GM12891 (cell line): ENCODE measurements around the gene IL6R.

ENCODE experiments used
- POLR2A ChIP-seq: IDR thresholded peaks from 2 replicates; pipeline ENCODE4 v1.6.1; 2011; ENCODE audit warnings: low read depth, low read length, control low read depth
- SPI1 ChIP-seq: IDR thresholded peaks from 2 replicates; pipeline ENCODE4 v1.6.1; 2011; ENCODE audit warnings: low read depth, low read length, control low read depth

DNA sequence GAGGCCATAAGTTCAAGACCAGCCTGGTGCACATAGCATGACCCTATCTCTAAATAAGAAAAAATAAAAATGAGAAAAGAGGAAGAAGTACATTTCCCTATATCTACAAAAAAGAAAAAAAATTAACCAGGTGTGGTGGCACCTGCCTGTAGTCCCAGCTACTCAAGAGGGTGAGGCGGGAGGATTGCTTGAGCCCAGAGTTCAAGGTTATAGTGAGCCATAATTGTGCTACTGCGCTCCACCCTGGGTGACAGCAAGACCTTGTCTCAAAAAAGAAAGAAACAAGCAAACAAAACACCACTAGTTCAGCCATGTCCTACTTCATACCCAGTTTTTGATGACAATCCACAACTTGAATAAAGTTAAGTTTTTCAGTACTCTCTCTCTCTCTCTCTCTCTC is 66.2 kb downstream of the IL6R start:
- TF ChIP-seq POLR2A (no peak), SPI1 (no peak)
